ENCODE data around the gene VANGL1. TPM values are rescaled to one million over a fixed set of nuclear protein-coding genes. Genes with fewer than 3 reads are reported as not detected.

Gene VANGL1
- total and polyA plus RNA-seq, 2 donors = 8.4 to 15.3 TPM

DNA sequence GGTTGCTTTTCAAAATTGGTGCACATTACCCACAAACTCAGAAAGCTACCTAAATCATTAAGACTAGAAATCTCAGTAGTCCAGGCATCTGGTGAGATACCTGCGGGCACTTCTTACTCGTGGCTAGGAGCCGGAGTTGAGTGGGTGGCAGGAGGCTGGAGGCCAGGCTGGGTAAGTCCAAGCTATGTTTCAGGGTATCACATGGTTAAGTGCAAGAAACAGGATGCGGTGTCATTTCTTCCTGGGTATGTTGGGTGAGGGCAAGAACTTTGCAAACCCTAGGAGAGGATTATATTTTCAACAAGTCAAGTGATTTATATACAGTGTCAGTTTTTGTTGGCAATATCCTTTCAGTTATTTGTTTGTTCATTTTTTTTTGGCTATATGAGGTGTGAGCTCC is 41.0 kb downstream of the VANGL1 start:
- no peaks in the 10 kb centered on the region for H3K36me3 ChIP-seq (ENCODE audit: insufficient read depth)
- no peak for DNase-seq (ENCODE audit: extremely low spot score)
- no peaks in the 10 kb centered on the region for H3K4me1 ChIP-seq (ENCODE audit: insufficient read depth)
- no peak overlapping the region for H3K4me3 ChIP-seq (ENCODE audit: low read depth, low read length)
- 98% methylated on average over 4 of the region's 4 CpGs for WGBS
- H3K27ac ChIP-seq (ENCODE audit: low read depth) = no peak overlapping the region

GRCh38 chr1:115685029-115685705 is 43.4 kb downstream of the VANGL1 start:
- 92% methylated on average over 14 of the region's 14 CpGs for WGBS
- no peaks in the 10 kb centered on the region for H3K4me1 ChIP-seq (ENCODE audit: insufficient read depth)
- no peak for DNase-seq (ENCODE audit: extremely low spot score)
- H3K4me3 ChIP-seq (ENCODE audit: low read depth, low read length) = no peak overlapping the region
- no peak overlapping the region for H3K27ac ChIP-seq (ENCODE audit: low read depth)
- no peaks in the 10 kb centered on the region for H3K36me3 ChIP-seq (ENCODE audit: insufficient read depth)

GRCh38 chr1:115687744-115688143 is 46.0 kb downstream of the VANGL1 start:
- Histone ChIP-seq H3K36me3 (ENCODE audit: insufficient read depth) (no peaks in the 10 kb centered on the region), H3K4me3 (ENCODE audit: low read depth, low read length) (no peak overlapping the region), H3K27ac (ENCODE audit: low read depth) (no peak overlapping the region), H3K4me1 (ENCODE audit: insufficient read depth) (no peaks in the 10 kb centered on the region)
- 94% methylated on average over 3 of the region's 3 CpGs for WGBS
- DNase-seq (ENCODE audit: extremely low spot score) = no peak

DNA sequence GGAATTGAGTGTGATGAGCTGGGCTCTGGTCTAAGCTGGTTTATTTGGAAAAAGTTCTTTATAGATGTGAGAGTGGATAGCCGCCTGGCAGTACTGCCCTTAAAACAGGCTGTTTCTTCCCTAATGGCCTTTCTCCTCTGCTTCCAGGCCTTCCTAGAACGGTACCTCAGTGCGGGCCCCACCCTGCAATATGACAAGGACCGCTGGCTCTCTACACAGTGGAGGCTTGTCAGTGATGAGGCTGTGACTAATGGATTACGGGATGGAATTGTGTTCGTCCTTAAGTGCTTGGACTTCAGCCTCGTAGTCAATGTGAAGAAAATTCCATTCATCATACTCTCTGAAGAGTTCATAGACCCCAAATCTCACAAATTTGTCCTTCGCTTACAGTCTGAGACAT is 49.2 kb downstream of the VANGL1 start:
- H3K4me1 ChIP-seq (ENCODE audit: insufficient read depth) = no peaks in the 10 kb centered on the region
- no peaks in the 10 kb centered on the region for H3K36me3 ChIP-seq (ENCODE audit: insufficient read depth)
- H3K27ac ChIP-seq (ENCODE audit: low read depth) = no peak overlapping the region
- DNase-seq (ENCODE audit: extremely low spot score) = no peak
- WGBS = 86% methylated on average over 8 of the region's 8 CpGs
- no peak overlapping the region for H3K4me3 ChIP-seq (ENCODE audit: low read depth, low read length)

- no peaks in the 10 kb centered on the region for H3K36me3 ChIP-seq (ENCODE audit: insufficient read depth)
- no peaks in the 10 kb centered on the region for H3K4me1 ChIP-seq (ENCODE audit: insufficient read depth)
- DNase-seq (ENCODE audit: extremely low spot score) = no peak
- 96% methylated on average over 4 of the region's 4 CpGs for WGBS
- H3K27ac ChIP-seq (ENCODE audit: low read depth) = no peak overlapping the region
- H3K4me3 ChIP-seq (ENCODE audit: low read depth, low read length) = no peak overlapping the region
Measured at GRCh38 chr1:115692224-115692623, 50.5 kb downstream of the VANGL1 start.

DNA sequence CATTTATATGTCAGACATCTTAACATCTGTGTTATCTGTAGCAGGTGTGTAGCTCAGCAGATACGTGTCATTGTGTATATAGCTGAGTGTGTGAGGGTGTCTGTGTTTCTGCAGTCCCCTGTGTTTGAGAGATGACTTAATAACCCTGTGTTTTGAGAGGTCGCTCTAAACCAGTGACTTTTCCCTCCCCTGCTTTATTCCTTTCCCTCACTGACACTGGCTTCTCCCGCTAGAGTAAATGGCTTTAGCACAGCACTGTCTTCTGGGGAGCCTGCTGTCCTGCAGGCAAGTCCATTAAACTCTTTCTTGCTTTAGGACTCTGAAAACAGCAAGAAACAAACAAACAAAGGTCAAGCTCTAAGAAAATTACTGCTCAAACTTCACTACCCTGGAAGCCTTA is 53.0 kb downstream of the VANGL1 start:
- no peak for DNase-seq (ENCODE audit: extremely low spot score)
- 82% methylated on average over 3 of the region's 3 CpGs for WGBS
- no peak overlapping the region for H3K4me3 ChIP-seq (ENCODE audit: low read depth, low read length)
- H3K4me1 ChIP-seq (ENCODE audit: insufficient read depth) = no peaks in the 10 kb centered on the region
- no peak overlapping the region for H3K27ac ChIP-seq (ENCODE audit: low read depth)
- H3K36me3 ChIP-seq (ENCODE audit: insufficient read depth) = no peaks in the 10 kb centered on the region

DNA sequence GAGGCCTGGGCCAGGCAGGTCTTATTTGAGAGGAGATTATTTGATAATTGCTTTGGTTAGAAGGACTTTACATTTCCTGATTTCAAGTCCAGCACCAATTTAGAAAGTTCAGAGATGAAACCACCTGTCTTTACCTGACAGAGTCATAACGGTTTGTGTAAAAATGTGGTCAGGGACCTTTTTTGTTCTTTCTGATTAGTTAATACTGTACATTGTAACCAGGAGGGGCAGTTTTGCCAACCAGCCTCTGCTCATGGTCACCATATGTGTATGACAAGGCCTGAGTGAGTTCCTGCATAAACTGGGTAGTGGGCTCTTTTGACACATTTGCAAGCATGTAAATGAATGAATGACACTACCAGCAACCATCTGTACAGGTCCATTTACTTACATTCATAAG is 55.8 kb downstream of the VANGL1 start:
- WGBS = 81% methylated on average over 1 of the region's 1 CpG
- H3K27ac ChIP-seq (ENCODE audit: low read depth) = no peak overlapping the region
- no peaks in the 10 kb centered on the region for H3K36me3 ChIP-seq (ENCODE audit: insufficient read depth)
- no peak overlapping the region for H3K4me3 ChIP-seq (ENCODE audit: low read depth, low read length)
- DNase-seq (ENCODE audit: extremely low spot score) = no peak
- no peaks in the 10 kb centered on the region for H3K4me1 ChIP-seq (ENCODE audit: insufficient read depth)

GRCh38 chr1:115701090-115701489 is 59.3 kb downstream of the VANGL1 start:
- DNase-seq (ENCODE audit: extremely low spot score) = no peak
- H3K4me1 ChIP-seq (ENCODE audit: insufficient read depth) = no peaks in the 10 kb centered on the region
- H3K4me3 ChIP-seq (ENCODE audit: low read depth, low read length) = no peak overlapping the region
- 83% methylated on average over 3 of the region's 3 CpGs for WGBS
- no peak overlapping the region for H3K27ac ChIP-seq (ENCODE audit: low read depth)
- no peaks in the 10 kb centered on the region for H3K36me3 ChIP-seq (ENCODE audit: insufficient read depth)

DNA sequence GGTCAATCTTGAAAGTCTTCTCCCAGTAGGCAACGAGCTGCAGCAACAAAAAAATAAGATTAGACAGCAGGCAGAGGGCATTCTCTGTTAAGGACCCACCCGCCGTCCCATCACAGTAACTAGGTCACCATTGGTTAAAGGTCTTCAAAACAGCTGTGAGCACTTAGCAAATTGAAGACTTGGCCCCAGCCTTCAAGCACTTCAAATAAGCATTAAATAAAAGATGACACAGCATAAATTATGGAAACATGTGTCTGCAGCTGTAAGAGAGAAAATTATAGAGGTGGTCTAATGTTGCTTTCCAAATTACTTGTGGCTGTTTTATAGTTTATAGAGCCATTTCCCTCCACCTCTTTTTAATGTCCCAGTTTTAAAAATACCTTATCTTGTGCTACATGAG is 61.2 kb downstream of the VANGL1 start:
- H3K4me1 ChIP-seq (ENCODE audit: insufficient read depth) = no peaks in the 10 kb centered on the region
- H3K36me3 ChIP-seq (ENCODE audit: insufficient read depth) = no peaks in the 10 kb centered on the region
- H3K4me3 ChIP-seq (ENCODE audit: low read depth, low read length) = no peak overlapping the region
- 53% methylated on average over 3 of the region's 3 CpGs for WGBS
- H3K27ac ChIP-seq (ENCODE audit: low read depth) = no peak overlapping the region
- no peak for DNase-seq (ENCODE audit: extremely low spot score)

GRCh38 chr1:115705085-115705951 is 63.5 kb downstream of the VANGL1 start:
- Histone ChIP-seq H3K36me3 (ENCODE audit: insufficient read depth) (no peaks in the 10 kb centered on the region), H3K4me3 (ENCODE audit: low read depth, low read length) (no peak overlapping the region), H3K4me1 (ENCODE audit: insufficient read depth) (no peaks in the 10 kb centered on the region), H3K27ac (ENCODE audit: low read depth) (no peak overlapping the region)
- DNase-seq (ENCODE audit: extremely low spot score) = no peak
- 77% methylated on average over 12 of the region's 12 CpGs for whole genome bisulfite sequencing

DNA sequence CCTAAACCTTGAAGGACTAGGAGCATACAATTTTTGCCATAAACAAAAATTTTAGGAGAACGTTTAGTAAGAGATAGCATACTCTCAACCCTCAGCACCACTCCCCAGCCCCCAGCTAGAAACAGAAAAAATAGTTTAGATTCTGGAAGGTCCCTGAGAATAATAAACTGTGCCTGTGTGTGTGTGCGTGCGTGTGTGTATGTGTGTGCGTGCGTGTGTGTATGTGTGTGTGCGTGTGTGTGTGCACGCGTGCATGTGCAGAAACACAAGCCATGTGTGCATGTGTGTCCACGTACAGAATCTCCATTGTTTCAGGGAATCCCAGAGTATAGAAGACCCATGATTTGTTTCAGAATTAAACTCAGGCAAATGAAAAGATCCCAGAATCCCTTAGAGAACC is 64.2 kb downstream of the VANGL1 start:
- no peak overlapping the region for H3K4me3 ChIP-seq (ENCODE audit: low read depth, low read length)
- no peaks in the 10 kb centered on the region for H3K4me1 ChIP-seq (ENCODE audit: insufficient read depth)
- H3K27ac ChIP-seq (ENCODE audit: low read depth) = no peak overlapping the region
- 70% methylated on average over 9 of the region's 9 CpGs for WGBS
- no peaks in the 10 kb centered on the region for H3K36me3 ChIP-seq (ENCODE audit: insufficient read depth)
- no peak for DNase-seq (ENCODE audit: extremely low spot score)

GRCh38 chr1:115706587-115707425 is 65.0 kb downstream of the VANGL1 start:
- no peak for DNase-seq (ENCODE audit: extremely low spot score)
- WGBS = 46% methylated on average over 8 of the region's 8 CpGs
- Histone ChIP-seq H3K27ac (ENCODE audit: low read depth) (no peak overlapping the region), H3K4me1 (ENCODE audit: insufficient read depth) (no peaks in the 10 kb centered on the region), H3K4me3 (ENCODE audit: low read depth, low read length) (no peak overlapping the region), H3K36me3 (ENCODE audit: insufficient read depth) (no peaks in the 10 kb centered on the region)

- Histone ChIP-seq H3K4me3 (ENCODE audit: low read depth, low read length) (no peak overlapping the region), H3K36me3 (ENCODE audit: insufficient read depth) (no peaks in the 10 kb centered on the region), H3K4me1 (ENCODE audit: insufficient read depth) (no peaks in the 10 kb centered on the region), H3K27ac (ENCODE audit: low read depth) (no peak overlapping the region)
- 60% methylated on average over 9 of the region's 9 CpGs for WGBS
- DNase-seq (ENCODE audit: extremely low spot score) = no peak
Measured at GRCh38 chr1:115710859-115711624, 69.3 kb downstream of the VANGL1 start.
